GM20431 (cell line): ENCODE data around the gene ZFP92.

ENCODE experiments used
- in situ Hi-C: fragments of 300-500 bp; cut with MseI, MboI; formaldehyde crosslinking; loops from one replicate; pipeline ENCODE4 v1.15.0; 2020; ENCODE audit warnings: low sequenced_read_pairs; ENCODE audit not compliant: unreplicated experiment

The ZFP92 gene

DNA sequence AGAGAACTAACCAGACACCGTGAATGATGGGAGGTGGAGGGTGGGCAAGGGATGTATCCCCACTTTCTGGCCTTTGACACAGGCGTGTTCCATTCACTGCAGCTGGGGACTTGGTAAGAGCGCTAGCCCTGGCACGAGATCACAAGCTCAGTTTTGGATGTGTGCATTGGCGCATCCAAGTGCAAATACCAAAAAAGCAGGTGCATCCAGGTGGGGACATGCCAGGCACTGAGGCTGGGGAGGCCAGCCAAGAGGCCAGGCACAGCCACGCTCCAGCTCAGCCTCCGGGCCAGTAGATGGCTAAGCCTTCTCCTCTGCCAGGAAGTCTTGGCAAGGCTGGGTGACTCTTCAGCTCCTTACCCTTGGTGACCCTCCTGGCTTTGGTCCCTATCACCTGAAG is 4.4 kb upstream of the ZFP92 start:
- in situ Hi-C loops, result no loop called here

DNA sequence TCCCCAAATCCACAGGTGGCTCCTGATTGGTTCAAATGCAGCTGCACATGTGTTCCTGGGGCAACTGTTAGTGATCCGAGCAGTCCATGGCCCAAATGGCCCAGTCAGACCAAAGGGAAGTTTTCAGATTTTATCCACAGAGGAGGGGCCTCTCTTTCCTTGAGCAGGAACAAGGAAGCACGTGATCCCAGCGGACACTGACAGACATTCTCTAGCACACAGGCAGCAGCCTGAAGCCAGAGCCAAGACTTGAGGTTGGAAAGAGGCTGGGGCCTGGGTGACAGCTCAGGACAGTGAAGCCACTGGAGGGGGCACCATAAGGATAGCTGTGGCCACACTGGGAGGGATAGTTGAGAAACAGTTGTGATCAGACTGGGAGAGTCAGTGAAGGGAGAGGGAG is 3.5 kb upstream of the ZFP92 start:
- in situ Hi-C loops, result no loop called here

DNA sequence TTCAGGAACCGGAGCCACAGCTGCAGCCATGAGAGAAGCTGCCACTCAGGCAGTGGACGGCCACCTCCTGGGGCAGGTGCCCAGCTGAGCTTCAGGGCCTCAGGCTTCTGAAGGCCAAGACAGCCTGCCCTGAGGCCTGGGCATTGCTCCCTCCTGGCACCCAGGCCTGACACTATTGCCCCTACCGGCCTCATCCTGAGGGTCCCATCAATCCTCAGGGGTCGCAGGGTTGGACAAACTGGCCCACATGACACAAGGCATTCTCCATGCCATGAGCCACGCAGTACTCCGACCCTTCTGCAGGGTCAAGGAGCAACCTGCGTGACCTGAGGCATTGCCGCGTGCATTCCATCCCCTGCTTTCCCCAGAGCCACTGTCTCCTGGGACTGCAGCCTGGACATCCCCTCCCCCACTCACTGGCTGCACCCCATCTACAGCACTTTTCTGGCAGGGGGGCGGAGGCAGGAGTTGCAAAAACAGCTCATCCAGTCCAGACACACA is 3.0 kb upstream of the ZFP92 start:
- in situ Hi-C loops, result no loop called here

DNA sequence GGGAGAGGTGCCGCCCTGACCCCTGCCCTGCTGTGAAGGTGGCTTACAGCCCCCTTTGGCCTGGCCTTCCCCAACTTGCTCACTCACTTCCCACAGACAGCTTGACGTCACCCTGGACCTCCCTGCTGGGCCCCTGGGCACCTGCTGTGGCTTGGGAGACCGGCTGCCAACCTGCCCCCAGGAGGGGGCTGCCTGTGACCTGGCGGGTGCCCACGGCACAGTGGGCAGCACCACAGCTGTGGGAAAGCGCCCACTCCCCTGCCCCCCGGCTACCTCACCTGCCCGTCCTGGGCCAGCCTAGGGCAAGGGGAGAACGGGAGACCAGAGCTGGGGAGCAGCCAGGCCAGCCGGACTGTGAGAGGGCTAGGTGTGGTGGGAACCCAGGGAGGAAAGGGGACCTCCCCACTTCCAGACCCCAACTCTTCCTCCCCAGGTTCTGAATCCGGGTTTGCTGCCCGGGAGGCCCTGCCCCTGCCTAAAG is 2.4 kb upstream of the ZFP92 start:
- in situ Hi-C loops, result no loop called here

DNA sequence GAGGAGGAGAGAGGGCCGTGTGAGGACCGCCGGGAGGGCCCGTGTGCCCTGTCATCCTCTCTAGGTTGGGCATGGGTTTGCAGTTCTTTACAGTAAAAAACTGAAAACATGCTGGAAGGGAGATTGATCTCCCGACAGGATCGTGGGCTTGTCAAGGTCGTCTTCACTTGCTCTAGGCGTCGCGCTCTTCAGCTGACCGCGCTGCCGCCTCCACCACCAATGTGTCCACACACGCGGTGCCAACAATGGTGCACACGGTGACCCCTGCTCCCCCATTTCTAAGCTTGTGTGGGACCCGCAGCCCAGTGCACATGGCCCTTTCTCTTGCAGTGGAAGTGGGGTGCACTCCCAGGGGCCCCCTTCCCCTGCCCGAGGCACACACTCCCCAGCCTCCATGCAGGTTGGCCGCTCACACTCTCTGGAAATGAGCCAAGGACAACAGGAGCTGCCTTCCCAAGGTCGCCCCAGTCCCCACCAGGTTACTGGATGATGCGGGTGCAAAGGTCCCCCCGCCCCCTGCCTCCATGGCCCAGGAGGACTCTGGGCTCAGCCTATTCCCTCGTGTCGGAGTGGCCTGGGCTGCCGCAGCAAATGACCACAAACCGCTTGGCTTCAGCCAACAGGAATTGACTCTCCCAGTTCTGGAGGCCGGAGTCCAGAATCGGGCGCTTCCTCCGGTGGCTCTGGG is 1.7 kb upstream of the ZFP92 start:
- in situ Hi-C loops, result no loop called here

DNA sequence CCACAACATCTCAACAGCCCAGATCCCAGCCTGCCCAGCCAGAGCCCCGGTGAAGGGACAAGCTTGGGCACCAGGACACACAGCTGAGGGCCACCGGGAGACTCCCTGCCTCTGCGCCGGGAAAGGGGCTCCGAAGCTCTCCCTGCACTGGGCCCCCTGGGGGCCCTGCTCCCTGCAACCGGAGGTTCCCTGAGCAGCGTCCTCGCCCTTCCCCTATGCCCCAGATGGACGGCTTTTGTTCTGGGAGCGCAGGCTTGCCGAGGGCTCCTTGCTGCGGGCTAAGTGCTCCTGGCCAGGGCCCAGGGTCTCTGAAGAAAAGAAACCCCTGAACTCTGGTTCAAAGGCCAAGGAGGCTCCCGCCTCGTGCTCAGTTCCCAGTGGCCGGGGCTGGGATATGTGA is 899 bp upstream of the ZFP92 start:
- in situ Hi-C loops, result no loop called here

DNA sequence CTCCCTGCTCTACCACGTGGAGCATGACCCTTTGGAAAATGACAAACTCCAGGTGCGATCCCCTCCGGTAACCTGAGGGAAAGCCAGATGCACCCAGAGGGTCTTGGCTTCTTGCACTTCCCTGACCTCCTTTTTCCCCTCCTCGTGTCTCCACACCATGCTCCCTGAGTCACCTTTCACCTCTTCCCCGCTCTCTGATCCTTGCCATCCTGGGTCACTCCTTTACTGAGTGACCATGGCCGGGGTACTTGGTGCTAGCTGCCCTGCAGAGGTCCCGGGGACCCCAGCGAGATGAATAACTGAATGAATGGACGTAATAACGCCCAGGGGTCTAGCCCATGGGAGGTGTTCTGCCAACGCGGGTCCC is 401 bp upstream of the ZFP92 start:
- in situ Hi-C loops, result no loop called here

DNA sequence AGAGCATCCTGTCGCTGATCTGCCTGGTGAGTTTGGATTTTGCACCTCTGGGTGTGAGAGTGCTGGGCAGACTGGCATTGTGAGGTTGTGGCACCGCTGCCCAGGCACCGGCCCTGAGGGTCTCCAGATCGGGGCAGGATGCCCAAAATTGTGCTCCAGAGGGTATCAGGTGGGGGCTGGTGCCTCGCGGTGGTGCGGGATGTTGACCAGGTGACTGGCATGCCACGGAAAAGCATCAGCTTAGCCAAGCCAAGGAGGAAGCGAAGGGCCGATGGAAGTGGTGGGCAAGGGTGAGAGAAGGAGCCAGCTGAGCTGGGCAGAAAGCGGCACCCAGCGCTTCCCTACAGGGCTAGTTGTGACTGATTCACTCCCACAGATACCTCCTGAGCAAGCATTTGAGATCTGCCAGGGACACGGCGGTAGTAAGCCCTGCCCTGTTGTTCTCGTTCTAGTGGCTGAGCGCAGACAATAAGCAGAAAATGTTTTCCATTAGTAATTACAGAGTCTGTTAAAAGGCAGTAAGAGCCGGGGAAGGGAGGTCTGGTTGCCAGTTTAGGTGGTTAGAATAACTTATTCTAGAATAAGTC is 809 bp downstream of the ZFP92 start:
- in situ Hi-C loops, result no loop called here

DNA sequence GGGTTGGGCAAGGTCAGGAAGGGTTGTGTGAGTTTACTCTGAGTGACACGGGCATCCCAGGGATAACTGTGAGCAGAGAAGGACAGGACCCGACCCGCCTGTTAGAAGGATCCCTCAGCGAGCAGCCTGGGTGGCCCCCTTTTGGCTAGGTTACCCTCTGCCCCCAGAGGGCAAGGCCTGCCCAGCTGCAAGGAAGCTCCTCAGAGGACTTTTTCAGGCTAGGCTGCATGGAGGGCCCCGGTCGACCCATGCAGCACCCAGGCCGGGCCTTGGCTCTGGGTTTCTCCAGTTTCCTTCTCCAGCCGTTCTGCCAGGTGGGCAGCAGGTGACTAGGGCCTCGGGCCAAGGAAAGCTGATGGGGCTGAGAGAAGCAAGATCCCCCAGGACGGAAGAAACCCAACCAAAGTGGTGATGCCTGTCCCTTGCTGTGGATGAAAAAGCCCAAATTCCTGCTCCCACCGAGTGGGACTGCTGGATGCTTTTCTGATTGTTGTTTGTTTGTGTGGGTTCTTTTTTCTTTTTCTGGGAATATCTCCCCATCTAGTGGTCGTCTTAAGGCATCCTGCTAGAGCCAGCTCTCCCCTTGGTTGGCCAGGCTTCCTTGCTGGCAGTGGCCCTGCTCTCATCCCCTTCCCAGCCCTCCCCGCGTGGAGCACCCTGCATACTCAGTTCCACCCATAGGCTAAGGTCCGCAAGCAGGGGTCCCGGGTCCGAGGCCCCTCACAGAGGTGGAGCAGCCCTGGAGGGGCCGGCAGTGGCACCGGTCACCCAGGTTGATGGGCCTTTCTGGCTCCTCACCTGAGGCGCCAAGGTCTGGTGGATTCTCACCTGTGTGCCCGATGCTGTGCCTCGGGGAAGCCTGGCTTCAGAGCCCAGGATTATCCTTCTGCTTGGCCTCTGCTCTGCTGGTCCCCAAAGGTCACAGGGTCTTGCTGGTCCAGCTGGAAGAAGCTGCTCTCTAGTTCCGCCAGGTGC is 1.8 kb downstream of the ZFP92 start:
- in situ Hi-C loops, result no loop called here

DNA sequence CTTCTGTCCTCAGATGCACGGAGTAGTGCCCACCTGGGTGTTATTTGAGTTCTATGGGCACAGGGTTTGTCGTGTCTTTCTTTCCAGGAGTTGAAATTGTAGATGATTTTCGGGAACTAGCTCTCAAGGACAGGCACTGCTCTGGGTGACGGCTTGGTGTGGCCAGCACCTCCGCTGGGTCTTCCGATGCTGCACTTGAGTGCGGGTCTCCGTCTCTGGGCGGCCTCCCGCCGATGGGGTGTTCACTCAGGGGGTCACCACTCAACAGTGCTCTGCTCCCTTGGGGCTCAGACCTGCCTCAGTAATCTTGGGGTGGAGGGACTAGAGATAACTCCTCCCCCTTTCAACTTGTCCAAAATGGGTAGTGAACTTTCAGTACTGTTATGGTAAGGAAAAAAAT is 2.5 kb downstream of the ZFP92 start:
- in situ Hi-C loops, result no loop called here

DNA sequence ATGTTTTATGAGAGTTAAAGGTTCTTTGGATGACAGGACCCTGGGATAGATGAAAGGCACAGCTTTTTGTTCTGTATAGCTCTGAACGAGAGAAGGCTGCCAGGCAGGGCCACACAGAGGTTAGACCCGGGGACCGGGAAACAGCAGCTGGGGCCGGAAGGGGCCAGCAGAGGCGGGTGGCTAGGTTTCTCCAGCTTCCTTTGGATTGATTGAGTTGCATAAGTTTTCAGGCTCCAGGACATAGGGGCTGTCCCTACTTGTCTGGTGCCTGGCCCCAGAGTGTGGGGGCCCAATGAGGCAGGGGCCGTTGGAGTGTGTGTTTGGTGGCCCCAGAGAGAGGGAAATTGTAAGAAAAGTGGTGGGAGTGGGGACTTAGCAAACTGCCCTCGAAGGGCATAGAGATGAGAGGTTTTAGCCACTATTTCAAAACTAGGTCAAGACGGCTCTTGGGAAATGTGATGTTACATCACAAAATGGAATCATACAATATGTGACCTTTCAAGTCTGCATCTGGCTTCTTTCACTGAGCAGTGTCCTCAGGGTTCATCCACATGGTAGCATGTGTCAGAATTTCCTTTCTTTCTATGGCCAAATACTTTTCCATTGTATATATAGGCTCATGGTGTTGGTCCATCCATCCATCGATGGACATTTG is 3.7 kb downstream of the ZFP92 start:
- in situ Hi-C loops, result no loop called here

DNA sequence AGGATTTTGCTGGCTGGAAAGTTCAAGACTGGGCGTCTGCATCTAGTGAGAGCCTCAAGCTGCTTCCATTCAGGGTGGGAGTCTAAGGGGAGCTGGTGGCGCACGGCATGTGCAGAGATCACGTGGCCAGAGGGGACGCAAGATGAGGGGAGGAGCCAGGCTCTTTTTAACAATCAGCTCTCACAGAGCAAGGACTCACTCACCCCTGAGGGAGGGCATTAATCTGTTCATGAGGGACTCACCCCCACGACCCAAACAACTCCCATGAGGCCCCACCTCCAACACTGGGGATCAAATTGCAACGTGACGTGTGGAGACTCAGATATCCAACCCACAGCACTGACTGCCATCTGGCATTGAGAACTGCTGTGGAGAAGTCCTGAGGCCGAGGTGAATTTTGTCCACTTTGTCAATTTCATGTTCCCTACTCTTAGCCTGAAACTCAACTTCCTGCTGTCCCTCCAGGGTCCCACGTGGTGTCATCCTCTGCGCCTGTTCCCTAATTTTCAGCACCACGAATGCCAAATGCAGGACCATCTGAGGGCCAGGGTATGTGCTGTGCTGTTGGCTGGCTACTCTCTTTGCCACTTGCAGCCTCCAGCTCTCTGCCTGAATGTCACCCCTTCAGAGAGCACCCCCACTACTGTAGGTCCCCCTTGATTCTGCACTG is 5.6 kb downstream of the ZFP92 start:
- in situ Hi-C loops, result no loop called here

DNA sequence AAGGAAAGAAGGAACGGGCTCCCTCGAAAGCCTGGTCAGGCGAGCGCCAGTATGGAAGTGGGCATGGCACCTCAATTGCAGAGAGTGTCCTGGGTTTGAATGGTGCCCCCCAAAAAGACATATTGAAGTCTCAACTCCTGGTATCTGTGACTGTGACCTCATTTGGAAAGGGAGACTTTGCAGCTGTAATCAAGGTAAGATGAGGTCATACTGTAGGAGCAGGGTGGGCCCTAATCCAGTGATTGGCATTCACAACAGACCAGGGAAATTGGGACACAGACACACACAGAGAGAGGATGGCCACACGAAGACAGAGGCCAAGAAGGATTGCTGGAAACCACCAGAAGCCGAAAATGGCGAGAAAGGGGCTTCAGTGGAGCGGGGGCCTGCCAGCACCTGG is 6.4 kb downstream of the ZFP92 start:
- in situ Hi-C loops, result no loop called here

DNA sequence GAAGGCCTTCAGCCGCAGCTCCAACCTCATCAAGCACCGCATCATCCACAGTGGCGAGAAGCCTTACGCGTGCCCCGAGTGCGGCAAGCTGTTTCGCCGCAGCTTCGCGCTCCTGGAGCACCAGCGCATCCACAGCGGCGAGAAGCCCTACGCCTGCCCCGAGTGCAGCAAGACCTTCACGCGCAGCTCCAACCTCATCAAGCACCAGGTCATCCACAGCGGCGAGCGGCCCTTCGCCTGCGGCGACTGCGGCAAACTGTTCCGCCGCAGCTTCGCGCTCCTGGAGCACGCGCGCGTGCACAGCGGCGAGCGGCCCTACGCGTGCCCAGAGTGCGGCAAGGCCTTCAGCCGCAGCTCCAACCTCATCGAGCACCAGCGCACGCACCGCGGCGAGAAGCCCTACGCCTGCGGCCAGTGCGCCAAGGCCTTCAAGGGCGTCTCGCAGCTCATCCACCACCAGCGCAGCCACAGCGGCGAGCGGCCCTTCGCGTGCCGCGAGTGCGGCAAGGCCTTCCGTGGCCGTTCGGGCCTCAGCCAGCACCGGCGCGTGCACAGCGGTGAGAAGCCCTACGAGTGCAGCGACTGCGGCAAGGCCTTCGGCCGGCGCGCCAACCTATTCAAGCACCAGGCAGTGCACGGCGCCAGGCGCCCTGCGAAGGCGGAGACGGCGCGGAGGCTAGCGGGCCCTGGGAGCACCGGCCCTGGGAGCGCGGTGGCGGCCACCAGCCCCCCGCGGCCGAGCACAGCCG is 9.8 kb downstream of the ZFP92 start:
- in situ Hi-C loops, result no loop called here

DNA sequence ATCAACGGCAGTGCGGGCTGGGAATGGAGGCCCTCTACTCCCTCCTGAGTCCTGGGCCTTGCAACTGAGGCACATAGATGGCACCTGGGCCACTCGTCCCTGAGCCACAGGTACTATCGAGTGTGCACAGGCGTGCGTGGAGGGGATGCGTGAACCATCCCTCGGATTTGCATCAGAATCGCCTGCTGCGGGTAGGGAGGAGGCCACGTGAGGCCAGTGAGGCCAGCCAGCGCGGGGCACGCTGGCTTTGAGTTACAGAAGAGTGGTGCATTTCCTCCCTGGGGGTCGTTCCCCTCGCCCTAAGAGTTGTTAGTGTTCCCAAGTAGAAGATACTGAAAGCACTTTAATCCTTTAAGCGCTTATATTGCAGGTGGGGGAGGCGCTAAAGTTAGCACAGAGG is 10.6 kb downstream of the ZFP92 start:
- in situ Hi-C loops, result no loop called here

DNA sequence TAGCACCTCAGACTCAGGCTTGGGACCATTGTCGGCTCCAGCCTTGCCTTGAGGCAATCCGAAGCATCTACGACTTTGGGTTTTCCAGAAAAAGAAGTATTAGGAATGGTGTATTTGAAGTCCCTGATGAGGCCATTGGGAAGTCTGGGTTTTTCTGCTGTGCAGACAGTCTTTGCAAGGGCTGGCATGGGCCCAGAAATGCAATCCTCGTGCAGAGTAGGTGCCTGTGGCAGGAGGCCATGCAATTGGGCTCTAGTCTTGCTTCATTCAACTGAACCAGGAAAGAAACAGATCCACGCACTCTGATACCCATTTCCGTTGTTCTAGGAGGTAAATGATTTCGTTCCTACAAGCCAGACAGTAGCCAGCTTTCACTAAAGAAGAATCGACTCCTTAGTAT is 12.4 kb downstream of the ZFP92 start:
- in situ Hi-C loops, result no loop called here

DNA sequence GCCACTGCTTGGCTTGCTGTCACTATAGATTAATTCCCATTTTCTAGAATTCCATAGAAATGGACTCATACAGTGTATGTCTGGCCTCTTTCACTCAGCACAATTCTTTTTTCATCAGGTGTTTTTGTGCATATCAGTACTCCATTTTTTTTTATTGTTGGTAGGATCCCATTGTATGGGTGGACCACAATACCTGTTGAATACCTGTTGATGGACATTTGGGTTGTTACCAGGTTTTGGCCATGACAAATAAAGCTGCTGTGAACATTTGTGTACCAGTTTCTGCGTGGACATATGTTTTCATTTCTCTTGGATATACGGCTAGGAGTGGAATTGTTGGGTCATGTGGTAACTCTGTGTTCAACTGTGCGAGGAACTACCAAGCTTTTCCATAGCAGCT is 14.9 kb downstream of the ZFP92 start:
- in situ Hi-C loops, result no loop called here

DNA sequence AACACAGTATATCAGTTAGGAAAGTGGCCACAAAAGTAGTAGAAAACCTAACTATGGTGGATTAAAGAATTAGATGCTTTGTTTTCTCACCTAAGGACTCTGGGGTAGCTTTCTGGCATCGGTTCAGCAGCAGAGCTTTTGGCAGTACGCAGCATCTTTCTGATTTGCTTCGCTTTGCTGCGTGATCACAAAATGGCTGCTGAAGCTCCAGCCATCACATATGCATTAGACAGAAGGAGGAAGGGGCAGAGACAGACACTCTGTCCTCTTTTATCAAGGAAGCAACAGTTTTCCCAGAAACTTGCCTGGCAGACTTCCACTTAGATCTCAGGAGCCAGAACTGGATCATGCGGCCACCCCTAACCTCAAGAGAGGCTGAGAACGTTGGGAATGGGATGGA is 19.5 kb downstream of the ZFP92 start:
- in situ Hi-C loops, result no loop called here

DNA sequence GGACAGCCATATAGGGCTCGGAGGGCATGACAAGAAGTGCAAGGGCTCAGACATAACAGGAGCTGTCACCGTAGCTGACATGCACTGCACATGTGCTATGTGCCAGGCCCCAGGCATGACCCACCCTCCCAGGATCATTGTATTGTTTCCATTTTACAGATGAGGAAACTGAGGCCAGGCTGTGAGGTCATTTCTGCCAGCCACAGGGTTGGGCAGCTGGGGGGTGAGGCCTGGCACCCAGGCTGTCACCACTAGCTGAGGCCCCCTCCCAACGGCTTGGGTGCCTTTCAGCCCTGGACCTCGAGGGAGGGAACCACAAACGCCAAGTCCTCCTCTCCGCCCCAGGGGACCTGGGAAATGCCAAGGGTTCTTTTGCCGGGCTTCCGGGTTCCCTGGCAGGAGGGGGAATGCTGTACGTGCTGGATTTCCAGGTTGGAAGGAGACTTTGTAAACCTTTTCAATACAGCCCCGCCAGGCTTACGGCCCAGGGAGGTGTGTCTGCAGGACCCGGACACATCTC is 21.9 kb downstream of the ZFP92 start:
- in situ Hi-C loops, result no loop called here
